NB4 (cell line): Measurements from ENCODE around the gene MRGPRX4.

ENCODE experiments used
- CTCF ChIP-seq: IDR thresholded peaks from one replicate; pipeline ENCODE4 v1.5.1; 2012; ENCODE audit warnings: low read depth, low read length
- MYC ChIP-seq: IDR thresholded peaks from 2 replicates; pipeline ENCODE4 v1.6.1; 2011; ENCODE audit warnings: low read depth, low read length
- POLR2A ChIP-seq: IDR thresholded peaks from 2 replicates; pipeline ENCODE4 v1.6.1; 2011; ENCODE audit warnings: mild to moderate bottlenecking; ENCODE audit not compliant: insufficient read length; ENCODE audit errors: extremely low read depth
- TF ChIP-seq, protein P1 (sequence below): IDR thresholded peaks from 2 replicates; pipeline ENCODE4 v1.6.1; 2011; ENCODE audit warnings: low read depth, low read length

DNA sequence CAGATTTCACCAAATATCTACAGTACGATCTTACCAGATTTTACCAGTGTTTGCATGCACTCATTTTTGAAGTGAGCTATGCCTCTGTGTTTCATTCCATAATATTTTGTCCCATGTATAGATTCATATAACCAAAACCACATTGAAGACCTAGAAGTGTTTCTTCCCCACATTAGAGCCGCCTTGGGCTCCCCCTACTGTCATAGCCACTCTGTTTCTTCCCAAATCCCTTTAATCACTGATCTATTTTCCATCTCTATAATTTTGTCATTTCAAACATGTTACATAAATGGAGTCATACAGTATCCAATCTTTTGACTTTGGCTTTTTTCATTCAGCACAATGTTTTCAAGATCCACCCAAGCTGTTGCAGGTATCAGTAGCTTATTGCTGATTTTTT, 27.6 kb upstream of the MRGPRX4 start:
- TF ChIP-seq POLR2A (no peak), CTCF (peak; percentile 46), MYC (no peak)
- TF ChIP-seq, protein P1, sequence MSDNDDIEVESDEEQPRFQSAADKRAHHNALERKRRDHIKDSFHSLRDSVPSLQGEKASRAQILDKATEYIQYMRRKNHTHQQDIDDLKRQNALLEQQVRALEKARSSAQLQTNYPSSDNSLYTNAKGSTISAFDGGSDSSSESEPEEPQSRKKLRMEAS: no peak
